Measurements from ENCODE around the gene OTOP2. TPM values are rescaled to one million over a fixed set of nuclear protein-coding genes. Genes with fewer than 3 reads are reported as not detected.

The OTOP2 gene
- total and polyA plus RNA-seq, 2 of the 4 experiments (the other 2 are of a cell fraction) = not detected

- WGBS, 2 experiments (ENCODE audit: extremely low coverage in 2 of 2, insufficient read length in 1 of 2) = 56% methylated on average over 3 of the region's 17 CpGs; no CpG with 5 or more reads in 1 of the 2 experiments
- H3K4me1 ChIP-seq (ENCODE audit: control insufficient read depth, insufficient read depth, low read length) = no peaks in the 10 kb centered on the region
- no peak overlapping the region for H3K27ac ChIP-seq (ENCODE audit: insufficient read depth, low read length)
- no peak overlapping the region for H3K4me2 ChIP-seq (ENCODE audit: low read depth, low read length)
- TF ChIP-seq SMC3 (IDR thresholded peaks at IDR 0.05; ENCODE audit: low read depth, low read length) = no peak
- TF ChIP-seq NFE2L2 (IDR thresholded peaks at IDR 0.05; ENCODE audit: low read depth, low read length) = no peak
- no peak for TF ChIP-seq CEBPB (IDR thresholded peaks at IDR 0.05; ENCODE audit: low read depth, low read length)
- no peak for TF ChIP-seq USF2 (IDR thresholded peaks at IDR 0.05; ENCODE audit: low read depth, low read length)
- TF ChIP-seq MAFK (IDR thresholded peaks at IDR 0.05; ENCODE audit: low read depth, low read length) = no peak
- TF ChIP-seq MAZ (IDR thresholded peaks at IDR 0.05; ENCODE audit: borderline replicate concordance, low read depth, low read length) = no peak
- H4K8ac ChIP-seq (ENCODE audit: low read depth in 2 of 2, low read length in 2 of 2) = no peak overlapping the region
- H3K4me3 ChIP-seq (ENCODE audit: insufficient read depth, low read depth, low read length) = no peak overlapping the region
- ChIA-PET CTCF (no interaction called here), POLR2A (ENCODE audit: unreplicated experiment) (no interaction called here)
- no peak overlapping the region for H3K9ac ChIP-seq (ENCODE audit: low read depth, low read length)
- H2AK5ac ChIP-seq (ENCODE audit: low read depth, low read length) = no peak overlapping the region
- H3K9me1 ChIP-seq (ENCODE audit: insufficient read depth, low read length) = no peaks in the 10 kb centered on the region
- no peak overlapping the region for H2AFZ ChIP-seq (replicated peaks; ENCODE audit: low read length, poor library complexity)
- no peak overlapping the region for H2BK15ac ChIP-seq (ENCODE audit: low read depth, low read length)
- H3K36me3 ChIP-seq (ENCODE audit: control insufficient read depth, insufficient read depth, low read length) = no peaks in the 10 kb centered on the region
- BruUV-seq (replicated peaks) = no TSS peak
- no peak overlapping the region for H3K14ac ChIP-seq (replicated peaks; ENCODE audit: low read depth, low read length)
- DNase-seq = no peak
- in situ Hi-C loops (cut with MboI; ENCODE audit: low sequenced_read_pairs) (no loop called here), intact Hi-C loops (cut with micrococcal nuclease) (no loop called here), dilution Hi-C loops (cut with HindIII; ENCODE audit: low sequenced_read_pairs, unreplicated experiment) (no loop called here)
- H4K5ac ChIP-seq (ENCODE audit: low read depth, low read length) = no peak overlapping the region
- H3K23ac ChIP-seq (ENCODE audit: low read depth, low read length) = no peak overlapping the region
- H3K79me1 ChIP-seq (ENCODE audit: low read depth in 1 of 2, low read length in 2 of 2) = no peaks in the 10 kb centered on the region
- no peak overlapping the region for H3K56ac ChIP-seq (ENCODE audit: extremely low read depth, insufficient read depth, low read length)
- no peak overlapping the region for H3K18ac ChIP-seq (ENCODE audit: low read depth, low read length)
- no peaks in the 10 kb centered on the region for H3K9me3 ChIP-seq (ENCODE audit: control insufficient read depth, insufficient read depth, low read length)
- H4K20me1 ChIP-seq (ENCODE audit: insufficient read depth, low read length) = no peaks in the 10 kb centered on the region
- no peak overlapping the region for H2BK5ac ChIP-seq (ENCODE audit: low read depth, low read length, poor library complexity, severe bottlenecking)
- no peak overlapping the region for H4K91ac ChIP-seq (ENCODE audit: insufficient read depth, low read depth, low read length)
- ATAC-seq (ENCODE audit: low read depth) = no peak
- no peak overlapping the region for H3K4ac ChIP-seq (ENCODE audit: low read depth, low read length)
- H3K27me3 ChIP-seq (ENCODE audit: control insufficient read depth, insufficient read depth, low read length) = peaks cover 53% of the 10 kb centered on the region
- no peak overlapping the region for H2AK9ac ChIP-seq (replicated peaks; ENCODE audit: low read depth, low read length, poor library complexity)
- no peak overlapping the region for H2BK20ac ChIP-seq (ENCODE audit: low read depth, low read length)
- H2BK120ac ChIP-seq (ENCODE audit: low read depth, low read length) = no peak overlapping the region
Observed at GRCh38 chr17:74947041-74947754, 23.1 kb downstream of the OTOP2 start.

Data from IMR-90 (cell line).